Measurements from ENCODE around the gene PNPLA8. TPM values are rescaled to one million over a fixed set of nuclear protein-coding genes. Genes with fewer than 3 reads are reported as not detected.

PNPLA8 gene
- total RNA-seq, 3 donors from 2014 or later (not counting 1 experiment from before 2014, with no cell fraction given), result 68.6 to 80.2 (median 68.9) TPM

DNA sequence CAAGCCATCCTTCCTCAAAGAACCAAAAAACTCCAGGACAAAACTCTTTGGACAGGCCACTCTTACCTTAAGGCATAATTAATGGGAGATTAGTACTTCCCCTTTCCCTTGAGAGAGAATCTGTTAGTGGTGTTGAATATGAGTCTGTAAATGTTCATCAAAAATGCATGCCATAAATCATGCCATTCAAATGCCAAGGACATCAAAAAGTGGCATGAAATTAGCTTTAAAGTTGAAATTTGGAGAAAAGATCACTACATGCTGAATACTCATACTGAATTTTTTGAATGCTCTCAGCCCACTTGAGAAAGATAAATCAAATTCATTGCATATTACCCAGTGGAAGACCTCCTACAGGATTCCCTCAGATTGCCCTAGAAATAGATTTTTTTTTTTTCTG, 76.4 kb downstream of the PNPLA8 start:
- peaks cover 0 to under 1% of the 10 kb centered on the region in 2 donors for H3K4me1 Mint-ChIP-seq
- H3K4me1 ChIP-seq (ENCODE audit: control insufficient read depth, insufficient read depth, low read length), result no peaks in the 10 kb centered on the region
- H3K27me3 Mint-ChIP-seq (ENCODE audit: low read depth in 2 of 2), result peaks cover 23 to 50% of the 10 kb centered on the region in 2 donors
- H3K4me3 ChIP-seq (ENCODE audit: low read length), result no peak overlapping the region
- H3K27me3 ChIP-seq (ENCODE audit: control insufficient read depth, insufficient read depth, low read length), result peaks cover 10% of the 10 kb centered on the region
- TF ChIP-seq, protein P1, sequence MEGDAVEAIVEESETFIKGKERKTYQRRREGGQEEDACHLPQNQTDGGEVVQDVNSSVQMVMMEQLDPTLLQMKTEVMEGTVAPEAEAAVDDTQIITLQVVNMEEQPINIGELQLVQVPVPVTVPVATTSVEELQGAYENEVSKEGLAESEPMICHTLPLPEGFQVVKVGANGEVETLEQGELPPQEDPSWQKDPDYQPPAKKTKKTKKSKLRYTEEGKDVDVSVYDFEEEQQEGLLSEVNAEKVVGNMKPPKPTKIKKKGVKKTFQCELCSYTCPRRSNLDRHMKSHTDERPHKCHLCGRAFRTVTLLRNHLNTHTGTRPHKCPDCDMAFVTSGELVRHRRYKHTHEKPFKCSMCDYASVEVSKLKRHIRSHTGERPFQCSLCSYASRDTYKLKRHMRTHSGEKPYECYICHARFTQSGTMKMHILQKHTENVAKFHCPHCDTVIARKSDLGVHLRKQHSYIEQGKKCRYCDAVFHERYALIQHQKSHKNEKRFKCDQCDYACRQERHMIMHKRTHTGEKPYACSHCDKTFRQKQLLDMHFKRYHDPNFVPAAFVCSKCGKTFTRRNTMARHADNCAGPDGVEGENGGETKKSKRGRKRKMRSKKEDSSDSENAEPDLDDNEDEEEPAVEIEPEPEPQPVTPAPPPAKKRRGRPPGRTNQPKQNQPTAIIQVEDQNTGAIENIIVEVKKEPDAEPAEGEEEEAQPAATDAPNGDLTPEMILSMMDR (IDR thresholded peaks at IDR 0.05), result no peak
- DNase-seq (no peak), ATAC-seq (no peak)
- no peaks in the 10 kb centered on the region for H3K36me3 ChIP-seq (ENCODE audit: control insufficient read depth, insufficient read depth, low read length)
- intact Hi-C loops (cut with micrococcal nuclease), result no loop called here
- no peak overlapping the region for H3K4me3 Mint-ChIP-seq
- no peak overlapping the region for H3K27ac ChIP-seq (ENCODE audit: low read length)
- H3K27ac Mint-ChIP-seq, result no peak overlapping the region
- H3K36me3 Mint-ChIP-seq, result no peaks in the 10 kb centered on the region
- no peaks in the 10 kb centered on the region for H3K9me3 ChIP-seq (ENCODE audit: control insufficient read depth, insufficient read depth, low read length)
- H3K9me3 Mint-ChIP-seq, result no peaks in the 10 kb centered on the region

- Mint-ChIP-seq H3K27me3 (ENCODE audit: low read depth in 2 of 2) (peaks cover 18 to 43% of the 10 kb centered on the region in 2 donors), H3K4me1 (no peaks in the 10 kb centered on the region), H3K9me3 (no peaks in the 10 kb centered on the region), H3K36me3 (no peaks in the 10 kb centered on the region), H3K27ac (no peak overlapping the region), H3K4me3 (no peak overlapping the region)
- H3K36me3 ChIP-seq (ENCODE audit: control insufficient read depth, insufficient read depth, low read length), result no peaks in the 10 kb centered on the region
- ATAC-seq (no peak), DNase-seq (no peak)
- H3K27me3 ChIP-seq (ENCODE audit: control insufficient read depth, insufficient read depth, low read length), result peaks cover 6% of the 10 kb centered on the region
- no peak overlapping the region for H3K27ac ChIP-seq (ENCODE audit: low read length)
- H3K9me3 ChIP-seq (ENCODE audit: control insufficient read depth, insufficient read depth, low read length), result no peaks in the 10 kb centered on the region
- H3K4me1 ChIP-seq (ENCODE audit: control insufficient read depth, insufficient read depth, low read length), result no peaks in the 10 kb centered on the region
- TF ChIP-seq, protein P1 (IDR thresholded peaks at IDR 0.05), result no peak
- WGBS (ENCODE audit: insufficient coverage), result 79% methylated on average over 9 of the region's 11 CpGs
- no peak overlapping the region for H3K4me3 ChIP-seq (ENCODE audit: low read length)
- intact Hi-C loops (cut with micrococcal nuclease), result no loop called here
These were observed 77.1 kb downstream of the PNPLA8 start for GRCh38 chr7:108448584-108449505.

GRCh38 chr7:108442039-108442568, 83.8 kb downstream of the PNPLA8 start:
- ATAC-seq, result no peak
- WGBS (ENCODE audit: insufficient coverage), result 81% methylated on average over 5 of the region's 5 CpGs

More at GRCh38 chr7:108442039-108442568, 83.8 kb downstream of the PNPLA8 start:
- no peak overlapping the region for H3K27ac ChIP-seq (ENCODE audit: low read length)
- Mint-ChIP-seq H3K4me1 (no peaks in the 10 kb centered on the region), H3K27ac (no peak overlapping the region), H3K4me3 (no peak overlapping the region), H3K9me3 (peaks cover 0 to under 1% of the 10 kb centered on the region in 2 donors), H3K27me3 (ENCODE audit: low read depth in 2 of 2) (peaks cover under 1 to 3% of the 10 kb centered on the region in 2 donors), H3K36me3 (no peaks in the 10 kb centered on the region)
- no peak for DNase-seq
- no peaks in the 10 kb centered on the region for H3K9me3 ChIP-seq (ENCODE audit: control insufficient read depth, insufficient read depth, low read length)
- no peaks in the 10 kb centered on the region for H3K36me3 ChIP-seq (ENCODE audit: control insufficient read depth, insufficient read depth, low read length)
- H3K4me3 ChIP-seq (ENCODE audit: low read length), result no peak overlapping the region
- intact Hi-C loops (cut with micrococcal nuclease), result no loop called here
- H3K27me3 ChIP-seq (ENCODE audit: control insufficient read depth, insufficient read depth, low read length), result peaks cover 2% of the 10 kb centered on the region
- H3K4me1 ChIP-seq (ENCODE audit: control insufficient read depth, insufficient read depth, low read length), result no peaks in the 10 kb centered on the region
- TF ChIP-seq, protein P1 (IDR thresholded peaks at IDR 0.05), result no peak
